Caco-2 (cell line): ENCODE measurements around the gene DNAJC21. TPM values are rescaled to one million over a fixed set of nuclear protein-coding genes. Genes with fewer than 3 reads are reported as not detected.
A peak's percentile ranks its signal among the peaks of the same experiment; 100 is the strongest.

ENCODE experiments used
- BruUV-seq: library from RNA; stranded (reverse); fragments of 400-500 nt; replicated peaks from 2 replicates; lab custom pipeline; 2021; lab: Mats Ljungman, UMichigan
- CTCF ChIA-PET: fragments of 300-600 bp; sonication (Branson Sonifier 250); formaldehyde crosslinking; loops from one replicate; lab custom pipeline; 2022; ENCODE audit warnings: antibody characterized with exemption; lab: Charles Lee
- POLR2A ChIA-PET: fragments of 300-600 bp; sonication (Branson Sonifier 250); formaldehyde crosslinking; loops from one replicate; lab custom pipeline; 2022; ENCODE audit warnings: antibody characterized with exemption; lab: Charles Lee
- DNase-seq, 2 experiments: peaks; one replicate each; pipeline versions ENCODE4 v3.0.0 to v3.0.0-alpha.2; 2020 to 2022
- H3K27me3 ChIP-seq: replicated peaks from 2 replicates; pipeline ENCODE4 v1.6.0; 2011; ENCODE audit warnings: low read length; ENCODE audit not compliant: control insufficient read depth, insufficient read depth
- H3K36me3 ChIP-seq: 2 replicates; pipeline ENCODE4 v1.5.1; 2011; ENCODE audit warnings: low read length; ENCODE audit not compliant: control insufficient read depth, insufficient read depth
- H3K4me1 ChIP-seq: fragments of 250-450 bp; sonication (Bioruptor Pico); 2 replicates; pipeline ENCODE4 v1.5.1; 2020; ENCODE audit warnings: mild to moderate bottlenecking
- H3K4me3 ChIP-seq: 2 replicates; pipeline ENCODE4 v1.5.1; 2011; ENCODE audit warnings: low read depth, mild to moderate bottlenecking, control low read depth, low read length
- H3K9me3 ChIP-seq: fragments of 250-450 bp; sonication (Bioruptor Pico); 2 replicates; pipeline ENCODE4 v1.5.1; 2020; ENCODE audit warnings: mild to moderate bottlenecking, moderate library complexity
- H3K27ac Mint-ChIP-seq: one replicate; pipeline ENCODE4 v1.8.0; 2022; ENCODE audit warnings: mixed read lengths; ENCODE audit not compliant: unreplicated experiment
- H3K27me3 Mint-ChIP-seq: one replicate; pipeline ENCODE4 v1.8.0; 2022; ENCODE audit warnings: mixed read lengths; ENCODE audit not compliant: insufficient read depth, unreplicated experiment
- H3K36me3 Mint-ChIP-seq: one replicate; pipeline ENCODE4 v1.8.0; 2022; ENCODE audit warnings: mild to moderate bottlenecking, mixed read lengths; ENCODE audit not compliant: insufficient read depth, unreplicated experiment
- H3K4me1 Mint-ChIP-seq: one replicate; pipeline ENCODE4 v1.8.0; 2022; ENCODE audit warnings: low read depth, mixed read lengths; ENCODE audit not compliant: unreplicated experiment
- H3K4me3 Mint-ChIP-seq: one replicate; pipeline ENCODE4 v1.8.0; 2022; ENCODE audit warnings: mild to moderate bottlenecking, moderate library complexity, mixed read lengths; ENCODE audit not compliant: unreplicated experiment
- H3K9me3 Mint-ChIP-seq: one replicate; pipeline ENCODE4 v1.8.0; 2022; ENCODE audit warnings: mixed read lengths; ENCODE audit not compliant: unreplicated experiment
- CTCF ChIP-seq, 2 experiments: fragments of 200-600 bp in 1 of 2; IDR thresholded peaks; 1 replicate in 1 of 2; 2 replicates in 1 of 2; pipeline versions ENCODE4 v1.5.1 to v1.8.0; 2011 to 2022; ENCODE audit warnings: antibody characterized with exemption in 1 of 2, control low read depth in 1 of 2, inconsistent platforms in 1 of 2, low read depth in 1 of 2, low read length in 1 of 2, mild to moderate bottlenecking in 1 of 2, moderate library complexity in 1 of 2; ENCODE audit not compliant: insufficient read depth in 1 of 2, severe bottlenecking in 1 of 2, unreplicated experiment in 1 of 2
- intact Hi-C: fragments of 100-400 bp; cut with micrococcal nuclease; formaldehyde crosslinking; loops from one replicate; pipeline ENCODE4 v1.10.0; 2022; ENCODE audit not compliant: unreplicated experiment
- total RNA-seq: library from RNA; stranded (reverse); gene quantifications from 2 replicates; pipeline ENCODE4 v1.2.3, GENCODE V29; 2022

DNAJC21 gene
- total RNA-seq, 1 experiment from 2014 or later: 66.0 TPM

- Mint-ChIP-seq H3K36me3 (peaks cover 62% of the 10 kb centered on the region), H3K27ac (no peak overlapping the region), H3K9me3 (no peaks in the 10 kb centered on the region), H3K27me3 (no peaks in the 10 kb centered on the region), H3K4me1 (peaks cover 22% of the 10 kb centered on the region), H3K4me3 (no peak overlapping the region)
- no peaks in the 10 kb centered on the region for H3K27me3 ChIP-seq
- CTCF ChIA-PET: no interaction called here
- intact Hi-C loops: loop anchor here (2.0 kb wide), 1 partner anchor 13 kb away; the partner anchor contains the start of genes BRIX1 and RAD1
- no peaks in the 10 kb centered on the region for H3K9me3 ChIP-seq
- peaks cover 28% of the 10 kb centered on the region; the same call in 1 of the 2 replicates for H3K4me1 ChIP-seq
- no peaks in the 10 kb centered on the region for H3K36me3 ChIP-seq
- no peak overlapping the region for H3K4me3 ChIP-seq
- DNase-seq: no peak
- POLR2A ChIA-PET: no interaction called here
- TF ChIP-seq CTCF (IDR thresholded peaks at IDR 0.05; ENCODE audit: insufficient read depth in 1 of 2, low read depth in 1 of 2, low read length in 1 of 2, severe bottlenecking in 1 of 2, unreplicated experiment in 1 of 2): no peak
- no TSS peak for BruUV-seq
Measured at GRCh38 chr5:34927785-34928184, 1.6 kb upstream of the DNAJC21 start.

- no peak for TF ChIP-seq CTCF (IDR thresholded peaks at IDR 0.05; ENCODE audit: insufficient read depth in 1 of 2, low read depth in 1 of 2, low read length in 1 of 2, severe bottlenecking in 1 of 2, unreplicated experiment in 1 of 2)
- H3K36me3 ChIP-seq: no peaks in the 10 kb centered on the region
- no TSS peak for BruUV-seq
- H3K9me3 ChIP-seq: no peaks in the 10 kb centered on the region
- POLR2A ChIA-PET: no interaction called here
- H3K4me3 ChIP-seq: no peak overlapping the region
- peaks cover 25% of the 10 kb centered on the region; the same call in 1 of the 2 replicates for H3K4me1 ChIP-seq
- no peaks in the 10 kb centered on the region for H3K27me3 Mint-ChIP-seq
- H3K36me3 Mint-ChIP-seq: peaks cover 57% of the 10 kb centered on the region
- CTCF ChIA-PET: no interaction called here
- no peaks in the 10 kb centered on the region for H3K9me3 Mint-ChIP-seq
- peaks cover 22% of the 10 kb centered on the region for H3K4me1 Mint-ChIP-seq
- no peaks in the 10 kb centered on the region for H3K27me3 ChIP-seq
- peak overlapping the region; percentile 21 for H3K4me3 Mint-ChIP-seq
- no peak for DNase-seq
- no peak overlapping the region for H3K27ac Mint-ChIP-seq
- intact Hi-C loops: loop anchor here (2.0 kb wide), 1 partner anchor 13 kb away; the partner anchor contains the start of genes BRIX1 and RAD1
Measured at GRCh38 chr5:34928267-34928666, 1.1 kb upstream of the DNAJC21 start.

GRCh38 chr5:34929720-34930461 is 532 bp downstream of the DNAJC21 start:
- CTCF ChIA-PET: interaction anchor here (0.5 to 2.2 kb wide), 10 partner anchors 11 to 911 kb away, joined by 3 to 31 read pairs (median 4); partner anchors contain the start of genes BRIX1 and RAD1
- H3K36me3 Mint-ChIP-seq: peaks cover 50% of the 10 kb centered on the region
- H3K4me3 ChIP-seq: peak overlapping the region; percentile 99
- peaks cover 17% of the 10 kb centered on the region; the same call in 1 of the 2 replicates for H3K4me1 ChIP-seq
- no peak for TF ChIP-seq CTCF (IDR thresholded peaks at IDR 0.05; ENCODE audit: insufficient read depth in 1 of 2, low read depth in 1 of 2, low read length in 1 of 2, severe bottlenecking in 1 of 2, unreplicated experiment in 1 of 2)
- peaks cover 14% of the 10 kb centered on the region for H3K4me1 Mint-ChIP-seq
- H3K9me3 ChIP-seq: no peaks in the 10 kb centered on the region
- H3K9me3 Mint-ChIP-seq: no peaks in the 10 kb centered on the region
- POLR2A ChIA-PET: interaction anchor here (0.6 to 1.8 kb wide), 19 partner anchors 12 to 1224 kb away, joined by 3 to 60 read pairs (median 5); partner anchors contain the start of genes BRIX1, RAD1 and TTC23L
- peak overlapping the region; percentile 23 for H3K27ac Mint-ChIP-seq
- peak overlapping the region; percentile 70 for H3K4me3 Mint-ChIP-seq
- peak; percentile 90 to 93 for DNase-seq
- H3K27me3 Mint-ChIP-seq: no peaks in the 10 kb centered on the region
- intact Hi-C loops: loop anchor here (2.0 kb wide), 1 partner anchor 15 kb away; the partner anchor contains the start of genes BRIX1 and RAD1
- H3K27me3 ChIP-seq: no peaks in the 10 kb centered on the region
- BruUV-seq: no TSS peak
- 0 out of 2 replicates have a peak, but pooled peaks cover 1% of the 10 kb centered on the region for H3K36me3 ChIP-seq
